Measurements from ENCODE around the gene C18orf63. TPM values are rescaled to one million over a fixed set of nuclear protein-coding genes. Genes with fewer than 3 reads are reported as not detected.

The C18orf63 gene
- total RNA-seq, 1 experiment from 2014 or later, result not detected

- RAD21 ChIA-PET (ENCODE audit: low non-redundant PET in 1 of 2, low total read pairs in 2 of 2, uncharacterized antibody in 2 of 2, unreplicated experiment in 2 of 2), result interaction anchor here (1.2 to 1.9 kb wide), 2 partner anchors 140 to 199 kb away, joined by 6 to 7 read pairs; no protein-coding TSS in a partner anchor
- intact Hi-C loops (cut with micrococcal nuclease), result loop anchor here (1.0 to 5.0 kb wide), 4 partner anchors 123 to 1994 kb away; no protein-coding TSS in a partner anchor
- no peaks in the 10 kb centered on the region for H4K20me1 ChIP-seq (ENCODE audit: insufficient read depth)
- no peaks in the 10 kb centered on the region for H3K36me3 ChIP-seq (ENCODE audit: control insufficient read depth in 1 of 2, insufficient read depth in 2 of 2, low read length in 2 of 2)
- TF ChIP-seq, protein P1, sequence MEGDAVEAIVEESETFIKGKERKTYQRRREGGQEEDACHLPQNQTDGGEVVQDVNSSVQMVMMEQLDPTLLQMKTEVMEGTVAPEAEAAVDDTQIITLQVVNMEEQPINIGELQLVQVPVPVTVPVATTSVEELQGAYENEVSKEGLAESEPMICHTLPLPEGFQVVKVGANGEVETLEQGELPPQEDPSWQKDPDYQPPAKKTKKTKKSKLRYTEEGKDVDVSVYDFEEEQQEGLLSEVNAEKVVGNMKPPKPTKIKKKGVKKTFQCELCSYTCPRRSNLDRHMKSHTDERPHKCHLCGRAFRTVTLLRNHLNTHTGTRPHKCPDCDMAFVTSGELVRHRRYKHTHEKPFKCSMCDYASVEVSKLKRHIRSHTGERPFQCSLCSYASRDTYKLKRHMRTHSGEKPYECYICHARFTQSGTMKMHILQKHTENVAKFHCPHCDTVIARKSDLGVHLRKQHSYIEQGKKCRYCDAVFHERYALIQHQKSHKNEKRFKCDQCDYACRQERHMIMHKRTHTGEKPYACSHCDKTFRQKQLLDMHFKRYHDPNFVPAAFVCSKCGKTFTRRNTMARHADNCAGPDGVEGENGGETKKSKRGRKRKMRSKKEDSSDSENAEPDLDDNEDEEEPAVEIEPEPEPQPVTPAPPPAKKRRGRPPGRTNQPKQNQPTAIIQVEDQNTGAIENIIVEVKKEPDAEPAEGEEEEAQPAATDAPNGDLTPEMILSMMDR (IDR thresholded peaks at IDR 0.05 in 2 of 3, conservative IDR thresholded peaks at IDR 0.05 in 1 of 3; ENCODE audit: borderline replicate concordance in 1 of 3, insufficient read depth in 1 of 3, low read depth in 2 of 3, low read length in 2 of 3), result peak; percentile 48 to 62 (median 59); a peak in 5 of 6 replicates
- TF ChIP-seq RAD21 (IDR thresholded peaks at IDR 0.05; ENCODE audit: low read depth) (peak; percentile 62), ATF3 (IDR thresholded peaks at IDR 0.05) (no peak), SIN3A (IDR thresholded peaks at IDR 0.05; ENCODE audit: low read depth) (no peak), SP1 (IDR thresholded peaks at IDR 0.05; ENCODE audit: low read depth) (no peak), CEBPB (IDR thresholded peaks at IDR 0.05; ENCODE audit: low read depth) (no peak), ZBTB33 (IDR thresholded peaks at IDR 0.05; ENCODE audit: extremely low read depth, insufficient replicate concordance, low read length) (no peak), ZNF274 (IDR thresholded peaks at IDR 0.05; ENCODE audit: low read depth, low read length) (no peak), EZH2phosphoT487 (IDR thresholded peaks at IDR 0.05; ENCODE audit: borderline replicate concordance) (no peak), TCF7L2 (IDR thresholded peaks at IDR 0.05; ENCODE audit: borderline replicate concordance, extremely low read depth, insufficient read depth, insufficient read length) (no peak), REST (IDR thresholded peaks at IDR 0.05; ENCODE audit: low read depth) (no peak)
- H3K9me2 ChIP-seq (ENCODE audit: insufficient read depth), result no peaks in the 10 kb centered on the region
- BruUV-seq (replicated peaks), result no TSS peak
- H3K27me3 ChIP-seq (ENCODE audit: insufficient read depth, low read length), result peaks cover 23% of the 10 kb centered on the region
- no peaks in the 10 kb centered on the region for H3K9me3 ChIP-seq (ENCODE audit: control insufficient read depth in 1 of 2, insufficient read depth in 1 of 2, low read depth in 1 of 2, low read length in 2 of 2)
- CTCF ChIA-PET, result interaction anchor here (1.0 to 4.9 kb wide), 6 partner anchors 9 to 198 kb away, joined by 3 to 57 read pairs (median 6); partner anchors contain the start of gene CNDP2
- no peak overlapping the region for H3K4me2 ChIP-seq (ENCODE audit: low read length)
- no peak overlapping the region for H2AFZ ChIP-seq (ENCODE audit: low read depth, low read length, poor library complexity, severe bottlenecking)
- DNase-seq (ENCODE audit: low read depth, low spot score) (peak; percentile 29), ATAC-seq (peak; percentile 86)
- H3K9ac ChIP-seq (ENCODE audit: low read length), result no peak overlapping the region
- H3K4me1 ChIP-seq (ENCODE audit: control insufficient read depth in 1 of 2, insufficient read depth in 2 of 2, low read length in 2 of 2), result no peaks in the 10 kb centered on the region
- POLR2A ChIA-PET, result no interaction called here
- H3K79me2 ChIP-seq (ENCODE audit: insufficient read depth, low read length), result no peaks in the 10 kb centered on the region
- no peak overlapping the region for H3K27ac ChIP-seq (ENCODE audit: low read depth, low read length)
- H3K4me3 ChIP-seq (replicated peaks in 1 of 2; ENCODE audit: low read depth in 1 of 2, low read length in 2 of 2), result no peak overlapping the region
Observed at GRCh38 chr18:74353169-74353775, 37.6 kb downstream of the C18orf63 start.

Data from HCT116 (cell line).